Effector memory CD4-positive, alpha-beta T cell (primary cell): ENCODE measurements around the gene MMP11.
A peak's percentile ranks its signal among the peaks of the same experiment; 100 is the strongest.

ENCODE experiments used
- DNase-seq, 3 donors: peaks; one replicate each; pipeline ENCODE4 v3.0.0-alpha.2; 2020
- H3K27ac ChIP-seq: 2 replicates; pipeline ENCODE4 v1.7.0; 2013; ENCODE audit warnings: mild to moderate bottlenecking, low read length, moderate library complexity; ENCODE audit not compliant: insufficient read depth, poor library complexity, severe bottlenecking
- H3K27me3 ChIP-seq: replicated peaks from 2 replicates; pipeline ENCODE4 v1.7.0; 2013; ENCODE audit warnings: mild to moderate bottlenecking, low read length; ENCODE audit not compliant: insufficient read depth, control insufficient read depth, poor library complexity, severe bottlenecking
- H3K36me3 ChIP-seq: 2 replicates; pipeline ENCODE4 v1.7.0; 2013; ENCODE audit warnings: mild to moderate bottlenecking, low read length, moderate library complexity; ENCODE audit not compliant: control insufficient read depth, insufficient read depth
- H3K4me1 ChIP-seq: 2 replicates; pipeline ENCODE4 v1.7.0; 2013; ENCODE audit warnings: low read length, mild to moderate bottlenecking; ENCODE audit not compliant: control insufficient read depth, insufficient read depth, poor library complexity, severe bottlenecking
- H3K4me3 ChIP-seq: 2 replicates; pipeline ENCODE4 v1.7.0; 2013; ENCODE audit warnings: low read length, low read depth, mild to moderate bottlenecking; ENCODE audit not compliant: insufficient read depth, poor library complexity, severe bottlenecking
- H3K9me3 ChIP-seq: 2 replicates; pipeline ENCODE4 v1.7.0; 2013; ENCODE audit warnings: mild to moderate bottlenecking, low read length, moderate library complexity; ENCODE audit not compliant: control insufficient read depth

MMP11 gene

DNA sequence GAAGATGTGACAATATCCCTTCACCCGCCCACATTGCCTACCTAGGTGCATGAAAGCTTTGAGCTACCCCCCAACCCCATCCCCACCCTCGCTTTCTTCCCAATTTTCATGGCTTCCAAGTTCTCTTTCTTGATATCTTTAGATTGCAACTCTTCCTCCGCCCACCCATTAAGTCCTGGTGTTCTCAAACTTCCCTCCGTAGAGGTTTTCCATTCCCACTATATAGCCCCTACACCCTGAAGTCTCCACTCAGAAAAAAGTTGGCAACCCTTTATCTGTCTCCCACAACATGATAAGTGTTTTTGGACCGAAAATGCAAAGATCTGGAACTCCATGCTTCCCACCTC is 22.3 kb upstream of the MMP11 start:
- H3K4me1 ChIP-seq = peaks cover 11% of the 10 kb centered on the region
- H3K27ac ChIP-seq = peak overlapping the region; percentile 21
- peak overlapping the region; percentile 58 for H3K4me3 ChIP-seq
- no peaks in the 10 kb centered on the region for H3K27me3 ChIP-seq
- no peaks in the 10 kb centered on the region for H3K36me3 ChIP-seq
- no peaks in the 10 kb centered on the region for H3K9me3 ChIP-seq
- no peak for DNase-seq

DNA sequence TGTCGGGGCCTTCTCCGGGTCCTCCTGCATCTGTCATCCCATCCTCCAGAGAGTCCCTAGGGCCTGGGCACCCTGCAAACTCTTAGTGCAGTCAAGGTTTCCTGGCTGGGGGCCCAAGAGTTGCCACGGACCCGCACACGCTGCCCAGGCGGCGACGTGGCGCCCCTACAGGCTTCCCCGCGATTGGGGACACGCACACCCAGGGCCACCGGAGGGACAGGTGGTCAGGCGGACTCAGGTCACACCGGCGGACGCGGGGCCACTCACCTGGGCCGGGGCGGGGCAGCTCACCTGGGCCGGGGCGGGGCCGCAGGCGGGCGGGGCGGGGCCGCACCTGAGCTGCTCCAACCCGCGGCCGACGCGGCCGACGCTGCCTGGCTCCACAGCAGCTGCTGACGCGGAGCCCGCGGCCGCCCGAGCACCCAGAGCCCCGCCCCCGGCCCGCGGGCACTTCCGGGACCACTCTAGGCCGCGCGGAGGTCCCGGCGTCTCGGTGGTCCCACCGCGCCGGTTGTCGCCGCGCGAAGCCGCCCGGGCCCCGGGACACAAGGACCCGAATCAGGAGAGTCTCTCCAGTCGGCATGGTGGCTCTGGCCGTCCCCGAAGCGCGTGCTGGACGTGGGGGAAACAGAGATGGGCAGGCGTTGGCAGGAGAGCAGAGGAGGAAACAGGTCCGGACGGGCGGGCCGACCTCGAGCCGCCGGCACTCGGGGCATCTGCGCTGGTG is 21.8 kb upstream of the MMP11 start, which contains the start of gene ZNF70:
ZNF70 (minus strand) TSS at position 399 of the 727 bp plus-strand sequence. CDS start 5,972 bp downstream, outside the sequence.
- peak; percentile 73 to 76 (median 74) for DNase-seq
- peak within 1 kb of the TSS; percentile 70 for H3K4me3 ChIP-seq
- no peaks in the 10 kb centered on the region for H3K36me3 ChIP-seq
- no peaks in the 10 kb centered on the region for H3K9me3 ChIP-seq
- H3K27me3 ChIP-seq = no peaks in the 10 kb centered on the region
- H3K27ac ChIP-seq = peak within 1 kb of the TSS; percentile 51
- peaks cover 11% of the 10 kb centered on the region for H3K4me1 ChIP-seq

DNA sequence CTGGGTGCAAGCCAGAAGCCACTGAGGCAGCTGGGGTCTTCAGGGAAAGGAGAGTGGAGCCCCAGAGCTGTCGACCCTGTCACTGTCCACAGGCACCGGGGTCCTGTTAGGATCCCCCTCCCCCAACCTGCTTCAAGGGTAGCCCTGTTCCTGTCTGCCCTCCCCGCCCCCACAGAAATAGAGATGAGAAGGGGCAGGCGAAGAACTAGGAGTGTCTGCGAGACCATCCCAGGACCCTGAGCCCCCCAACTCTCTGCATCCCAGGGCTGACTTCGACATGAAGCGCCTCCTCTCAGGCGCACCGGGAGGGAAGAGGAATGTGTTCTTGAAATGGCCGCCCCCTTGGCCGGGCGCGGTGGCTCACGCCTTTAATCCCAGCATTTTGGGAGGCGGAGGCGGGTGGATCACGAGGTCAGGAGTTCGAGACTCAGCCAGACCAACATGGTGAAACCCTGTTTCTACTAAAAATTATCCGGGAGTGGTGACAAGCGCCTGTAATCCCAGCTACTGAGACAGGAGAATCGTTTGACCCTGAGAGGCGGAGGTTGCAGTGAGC is 21.1 kb upstream of the MMP11 start:
- no peak for DNase-seq
- Histone ChIP-seq H3K36me3 (no peaks in the 10 kb centered on the region), H3K27ac (peak overlapping the region; percentile 51), H3K4me1 (peaks cover 11% of the 10 kb centered on the region), H3K4me3 (peak overlapping the region; percentile 70), H3K9me3 (no peaks in the 10 kb centered on the region), H3K27me3 (no peaks in the 10 kb centered on the region)

DNA sequence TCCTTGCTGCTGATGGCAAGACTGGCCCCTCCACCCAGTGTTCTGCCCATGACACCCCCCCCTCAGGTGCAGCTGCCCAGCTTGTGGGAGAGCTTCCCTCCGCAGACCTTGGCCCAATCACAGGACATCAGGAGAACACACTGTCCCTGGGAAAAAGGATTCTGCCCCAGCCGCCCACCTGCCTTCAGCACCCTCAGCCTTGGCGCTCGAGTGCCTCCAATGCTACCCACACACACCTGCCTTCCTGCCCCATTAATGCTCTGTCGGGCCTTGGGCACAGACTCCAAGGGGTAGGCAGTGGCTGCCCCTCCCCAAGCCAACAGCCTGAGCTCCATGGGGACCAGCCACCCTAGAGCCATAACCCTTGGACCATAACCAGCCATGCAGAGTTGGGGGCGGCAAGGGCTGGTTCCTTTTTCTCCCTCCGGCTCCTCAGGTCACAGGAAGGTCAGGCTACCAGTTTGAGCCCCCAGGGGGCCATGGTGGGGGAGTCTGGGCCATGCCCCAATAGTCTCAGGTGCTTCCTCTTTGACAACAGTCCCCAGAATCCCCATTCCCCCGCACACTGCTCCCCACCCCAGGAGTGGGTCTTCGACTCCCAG is 20.5 kb upstream of the MMP11 start:
- Histone ChIP-seq H3K36me3 (no peaks in the 10 kb centered on the region), H3K9me3 (no peaks in the 10 kb centered on the region), H3K27ac (no peak overlapping the region), H3K4me3 (no peak overlapping the region), H3K4me1 (peaks cover 11% of the 10 kb centered on the region), H3K27me3 (no peaks in the 10 kb centered on the region)
- no peak for DNase-seq

DNA sequence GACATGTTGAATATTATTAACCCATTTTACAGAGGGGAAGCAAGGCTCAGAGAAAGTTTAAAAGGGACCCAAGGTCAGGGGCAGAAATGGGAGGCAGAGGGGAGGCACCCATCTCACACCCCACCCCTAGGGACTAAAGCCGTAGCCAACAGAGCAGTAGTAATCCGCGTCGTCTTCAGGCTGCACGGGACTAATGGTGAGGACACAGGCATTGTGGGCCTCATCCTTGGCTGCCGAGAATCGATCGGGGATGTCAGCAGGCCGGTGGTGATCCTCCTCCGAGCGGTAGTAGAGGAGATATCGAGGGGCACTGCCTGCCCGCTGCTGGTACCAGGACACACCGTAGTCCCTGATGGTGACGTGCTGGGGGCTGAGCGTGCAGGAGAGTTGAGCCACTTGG is 19.9 kb upstream of the MMP11 start:
- Histone ChIP-seq H3K9me3 (no peaks in the 10 kb centered on the region), H3K4me1 (peaks cover 11% of the 10 kb centered on the region), H3K27me3 (no peaks in the 10 kb centered on the region), H3K4me3 (no peak overlapping the region), H3K36me3 (no peaks in the 10 kb centered on the region), H3K27ac (no peak overlapping the region)
- DNase-seq = no peak

DNA sequence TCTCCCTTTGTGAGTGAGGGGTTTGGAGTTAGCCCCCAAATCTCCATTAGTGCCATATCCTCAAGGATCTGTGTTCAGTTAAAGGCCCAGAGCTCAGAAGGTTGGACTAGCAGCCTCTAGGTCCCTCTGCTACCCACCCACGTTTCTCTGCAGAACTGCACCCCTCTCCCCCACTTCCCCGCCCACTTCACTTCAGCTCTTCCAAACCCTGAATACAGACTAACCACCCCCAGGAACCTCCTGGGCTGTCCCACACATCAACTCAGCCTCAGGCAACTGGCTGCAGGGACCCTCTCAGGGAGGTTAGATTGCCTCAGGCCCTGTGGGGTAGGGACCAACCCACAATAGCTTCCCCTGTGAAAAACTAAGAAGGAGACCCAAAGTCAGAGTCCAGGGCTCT is 19.3 kb upstream of the MMP11 start:
- peaks cover 11% of the 10 kb centered on the region for H3K4me1 ChIP-seq
- H3K27ac ChIP-seq = no peak overlapping the region
- H3K9me3 ChIP-seq = no peaks in the 10 kb centered on the region
- H3K36me3 ChIP-seq = no peaks in the 10 kb centered on the region
- H3K27me3 ChIP-seq = no peaks in the 10 kb centered on the region
- H3K4me3 ChIP-seq = no peak overlapping the region
- DNase-seq = no peak

DNA sequence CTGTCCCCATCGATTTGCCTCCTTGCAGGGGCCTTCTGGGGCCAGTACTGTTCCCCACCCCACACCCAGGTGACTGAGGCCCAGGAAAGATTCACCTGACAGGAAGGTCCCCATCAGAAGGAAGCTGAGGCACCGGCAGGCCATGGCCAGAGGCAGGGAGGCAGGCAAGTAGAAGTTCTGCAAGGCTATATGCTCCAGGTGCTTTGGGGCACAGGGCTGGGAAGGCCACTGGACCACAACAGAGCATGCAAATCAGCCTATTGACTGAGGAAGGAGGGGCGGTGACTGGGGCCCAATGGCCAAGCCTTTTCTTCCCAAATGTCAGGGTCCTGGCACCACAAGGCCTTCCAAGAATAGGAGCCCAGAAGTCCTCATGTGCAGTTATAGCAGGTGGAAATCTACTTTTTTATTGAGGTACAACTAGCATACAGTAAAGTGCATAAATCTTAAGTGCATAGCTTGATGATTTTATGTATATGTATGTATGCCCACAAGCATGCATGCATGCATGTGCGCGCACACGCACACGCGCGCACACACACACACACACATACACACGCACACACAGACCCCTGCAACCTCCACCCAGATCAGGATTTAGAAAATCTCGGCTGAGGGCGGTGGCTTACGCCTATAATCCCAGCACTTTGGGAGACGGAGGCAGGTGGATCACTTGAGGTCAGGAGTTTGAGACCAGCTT is 18.3 kb upstream of the MMP11 start, which contains the start of gene VPREB3:
VPREB3 (minus strand) TSS at position 206 of the 700 bp plus-strand sequence; CDS start at position 144, 62 bp downstream.
- no peak for DNase-seq
- H3K9me3 ChIP-seq = no peaks in the 10 kb centered on the region
- no peak within 1 kb of the TSS for H3K4me3 ChIP-seq
- no peaks in the 10 kb centered on the region for H3K27me3 ChIP-seq
- H3K36me3 ChIP-seq = no peaks in the 10 kb centered on the region
- H3K27ac ChIP-seq = no peak within 1 kb of the TSS
- H3K4me1 ChIP-seq = peaks cover 11% of the 10 kb centered on the region

DNA sequence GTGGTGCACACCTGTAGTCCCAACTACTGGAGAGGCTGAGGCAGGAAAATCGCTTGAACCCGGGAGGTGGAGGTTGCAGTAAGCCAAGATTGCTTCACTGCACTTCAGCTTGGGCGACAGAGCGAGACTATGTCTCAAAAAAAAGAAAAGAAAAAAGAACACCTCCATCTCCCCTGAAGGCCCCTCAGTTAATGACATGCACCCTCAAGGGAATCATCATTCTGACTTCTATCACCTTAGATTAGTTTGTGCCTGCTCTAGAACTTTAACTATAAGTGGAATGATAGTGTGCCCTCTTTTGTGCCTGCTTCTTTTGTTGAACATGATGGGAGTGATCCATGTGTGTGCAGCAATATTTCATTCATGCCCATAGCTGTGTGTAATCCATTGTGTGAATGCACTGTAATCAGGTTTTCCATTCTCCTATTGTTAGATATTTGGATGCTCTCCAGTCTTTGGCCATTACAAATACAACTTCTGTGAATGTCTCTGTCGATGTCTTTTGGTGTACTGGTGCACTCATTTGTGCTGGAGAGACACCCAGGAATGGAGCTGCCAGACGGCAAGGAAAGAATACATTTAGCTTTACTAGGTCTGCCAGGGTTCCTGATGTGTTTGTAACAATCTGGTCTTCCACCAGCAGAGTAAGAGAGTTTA is 17.5 kb upstream of the MMP11 start:
- Histone ChIP-seq H3K36me3 (no peaks in the 10 kb centered on the region), H3K27ac (no peak overlapping the region)

DNA sequence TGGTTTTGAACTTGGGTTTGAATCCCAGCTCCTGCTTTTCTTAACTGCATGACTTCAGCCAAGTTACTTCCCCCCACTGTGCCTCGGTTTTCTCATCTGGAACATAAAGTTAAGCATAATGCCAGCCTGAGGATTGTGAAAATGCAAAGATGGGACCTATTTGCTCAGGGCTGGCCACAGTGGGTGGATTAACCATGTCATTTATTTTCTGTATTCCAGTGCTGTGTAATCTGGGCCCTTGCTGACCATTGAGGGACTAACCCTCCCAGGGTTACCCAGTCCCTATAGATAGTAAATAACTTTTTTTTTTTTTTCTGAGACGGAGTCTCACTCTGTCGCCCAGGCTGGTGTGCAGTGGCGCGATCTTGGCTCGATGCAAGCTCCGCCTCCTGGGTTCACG is 16.9 kb upstream of the MMP11 start:
- no peak for DNase-seq
- no peaks in the 10 kb centered on the region for H3K27me3 ChIP-seq
- H3K4me1 ChIP-seq = peaks cover 5% of the 10 kb centered on the region

More for the DNA sequence above, 17.5 kb upstream of the MMP11 start:
- H3K4me1 ChIP-seq = peaks cover 11% of the 10 kb centered on the region
- DNase-seq = no peak
- H3K9me3 ChIP-seq = no peaks in the 10 kb centered on the region
- no peaks in the 10 kb centered on the region for H3K27me3 ChIP-seq
- H3K4me3 ChIP-seq = no peak overlapping the region

More for the DNA sequence above, 16.9 kb upstream of the MMP11 start:
- no peak overlapping the region for H3K27ac ChIP-seq
- H3K9me3 ChIP-seq = no peaks in the 10 kb centered on the region
- H3K36me3 ChIP-seq = no peaks in the 10 kb centered on the region
- no peak overlapping the region for H3K4me3 ChIP-seq
